ENCODE measurements around the gene NRG3. TPM values are rescaled to one million over a fixed set of nuclear protein-coding genes. Genes with fewer than 3 reads are reported as not detected.
A peak's percentile ranks its signal among the peaks of the same experiment; 100 is the strongest.

The NRG3 gene
- total and polyA plus RNA-seq, 12 donors = 0.03 to 0.73 (median 0.13) TPM; not detected in 5

GRCh38 chr10:81873932-81874816 lies 820 bp upstream of the NRG3 start:
- intact Hi-C loops (cut with DNase I) = no loop called here
- ATAC-seq (peak in 7 of 8 donors; percentile 49 to 85 (median 71)), DNase-seq (peak; percentile 25 to 46)
- Histone ChIP-seq H3K4me1 (peaks cover 4 to 23% (median 11%) of the 10 kb centered on the region in 9 donors), H3K36me3 (no peaks in the 10 kb centered on the region), H3K9me3 (no peaks in the 10 kb centered on the region), H3K27ac (no peak overlapping the region), H3K27me3 (peaks cover 11 to 75% (median 59%) of the 10 kb centered on the region in 7 donors), H3K4me3 (peak overlapping the region in 8 of 10 donors; percentile 24 to 50 (median 44))
- 0 to 1% methylated on average over 80 of the region's 80 CpGs for WGBS, 2 donors
- no peak for TF ChIP-seq CTCF (IDR thresholded peaks at IDR 0.05)

- no peak for TF ChIP-seq CTCF (IDR thresholded peaks at IDR 0.05)
- intact Hi-C loops (cut with DNase I) = no loop called here
- WGBS, 2 donors = 1 to 2% methylated on average over 44 to 49 of the region's 49 CpGs
- Histone ChIP-seq H3K27me3 (peaks cover 11 to 70% (median 61%) of the 10 kb centered on the region in 7 donors), H3K4me3 (peak overlapping the region in 9 of 10 donors; percentile 9 to 34 (median 28)), H3K27ac (no peak overlapping the region), H3K9me3 (no peaks in the 10 kb centered on the region), H3K4me1 (peaks cover 4 to 23% (median 11%) of the 10 kb centered on the region in 9 donors), H3K36me3 (no peaks in the 10 kb centered on the region)
- ATAC-seq (no peak), DNase-seq (no peak)
Observed at GRCh38 chr10:81875467-81876252, 666 bp downstream of the NRG3 start.

- no peaks in the 10 kb centered on the region for H3K9me3 ChIP-seq
- intact Hi-C loops (cut with DNase I) = no loop called here
- no peaks in the 10 kb centered on the region for H3K36me3 ChIP-seq
- peaks cover 4 to 23% (median 11%) of the 10 kb centered on the region in 9 donors for H3K4me1 ChIP-seq
- H3K4me3 ChIP-seq = peak overlapping the region in 4 of 10 donors; percentile 27 to 34 (median 29)
- ATAC-seq (no peak), DNase-seq (no peak)
- H3K27ac ChIP-seq = no peak overlapping the region
- peaks cover 11 to 70% (median 58%) of the 10 kb centered on the region in 7 donors for H3K27me3 ChIP-seq
- 2% methylated on average over 25 of the region's 25 CpGs for WGBS, 2 donors
- TF ChIP-seq CTCF (IDR thresholded peaks at IDR 0.05) = no peak
Observed at GRCh38 chr10:81876253-81877077, 1.5 kb downstream of the NRG3 start.

Measured in heart right ventricle (tissue), 16 donors.